ENCODE measurements around the gene ELMO1. TPM values are rescaled to one million over a fixed set of nuclear protein-coding genes. Genes with fewer than 3 reads are reported as not detected.

ELMO1 gene
- total RNA-seq, 1 donor from 2014 or later: not detected

DNA sequence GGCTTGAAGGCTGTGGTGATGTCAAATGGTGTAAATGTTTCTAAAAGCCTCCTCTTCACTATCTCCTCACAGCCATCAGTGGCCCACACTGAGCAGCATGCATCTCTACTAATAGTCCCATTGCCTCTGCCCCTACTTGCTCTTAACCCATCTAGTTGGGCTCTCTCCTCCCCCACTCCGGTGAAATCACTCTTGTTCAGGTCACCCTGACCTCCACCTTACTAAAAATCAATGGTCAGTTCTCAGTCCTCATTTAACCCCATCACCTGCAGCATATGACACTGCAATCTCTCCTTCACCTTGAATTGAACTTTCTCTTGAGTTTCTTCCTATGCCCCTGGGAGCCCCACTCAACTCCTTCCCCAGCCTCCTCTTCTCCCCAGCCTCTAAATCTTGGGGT, 369.2 kb downstream of the ELMO1 start:
- H3K9me3 Mint-ChIP-seq (ENCODE audit: unreplicated experiment): no peaks in the 10 kb centered on the region
- no peaks in the 10 kb centered on the region for H3K36me3 Mint-ChIP-seq (ENCODE audit: unreplicated experiment)

DNA sequence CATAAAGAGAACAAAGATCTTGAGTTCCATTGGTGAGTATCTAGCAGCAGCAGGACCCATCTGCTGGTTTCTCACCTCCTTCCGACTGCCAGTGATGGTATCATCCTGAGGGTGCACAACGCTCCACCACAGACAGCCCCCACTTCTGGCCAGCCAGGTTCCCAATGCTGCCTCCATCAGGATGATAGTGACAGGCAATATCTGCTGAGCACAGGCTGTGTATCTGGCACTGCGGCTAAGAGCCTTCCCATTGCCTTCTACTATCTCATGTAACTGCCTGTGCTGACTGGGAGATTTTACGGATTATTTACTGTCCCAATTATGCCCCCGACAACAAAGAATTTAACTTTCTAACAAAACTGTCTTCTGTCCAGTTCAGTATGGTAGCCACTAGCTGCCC, 372.0 kb downstream of the ELMO1 start:
- Mint-ChIP-seq H3K9me3 (ENCODE audit: unreplicated experiment) (no peaks in the 10 kb centered on the region), H3K4me3 (ENCODE audit: unreplicated experiment) (no peak overlapping the region), H3K36me3 (ENCODE audit: unreplicated experiment) (no peaks in the 10 kb centered on the region), H3K4me1 (ENCODE audit: unreplicated experiment) (no peaks in the 10 kb centered on the region), H3K27ac (ENCODE audit: unreplicated experiment) (no peak overlapping the region), H3K27me3 (ENCODE audit: unreplicated experiment) (no peaks in the 10 kb centered on the region)
- TF ChIP-seq, protein P1, sequence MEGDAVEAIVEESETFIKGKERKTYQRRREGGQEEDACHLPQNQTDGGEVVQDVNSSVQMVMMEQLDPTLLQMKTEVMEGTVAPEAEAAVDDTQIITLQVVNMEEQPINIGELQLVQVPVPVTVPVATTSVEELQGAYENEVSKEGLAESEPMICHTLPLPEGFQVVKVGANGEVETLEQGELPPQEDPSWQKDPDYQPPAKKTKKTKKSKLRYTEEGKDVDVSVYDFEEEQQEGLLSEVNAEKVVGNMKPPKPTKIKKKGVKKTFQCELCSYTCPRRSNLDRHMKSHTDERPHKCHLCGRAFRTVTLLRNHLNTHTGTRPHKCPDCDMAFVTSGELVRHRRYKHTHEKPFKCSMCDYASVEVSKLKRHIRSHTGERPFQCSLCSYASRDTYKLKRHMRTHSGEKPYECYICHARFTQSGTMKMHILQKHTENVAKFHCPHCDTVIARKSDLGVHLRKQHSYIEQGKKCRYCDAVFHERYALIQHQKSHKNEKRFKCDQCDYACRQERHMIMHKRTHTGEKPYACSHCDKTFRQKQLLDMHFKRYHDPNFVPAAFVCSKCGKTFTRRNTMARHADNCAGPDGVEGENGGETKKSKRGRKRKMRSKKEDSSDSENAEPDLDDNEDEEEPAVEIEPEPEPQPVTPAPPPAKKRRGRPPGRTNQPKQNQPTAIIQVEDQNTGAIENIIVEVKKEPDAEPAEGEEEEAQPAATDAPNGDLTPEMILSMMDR (IDR thresholded peaks at IDR 0.05): no peak
- no peak for DNase-seq (ENCODE audit: extremely low spot score, unreplicated experiment)

More for the DNA sequence above, 369.2 kb downstream of the ELMO1 start:
- H3K4me1 Mint-ChIP-seq (ENCODE audit: unreplicated experiment): peaks cover 22% of the 10 kb centered on the region
- no peaks in the 10 kb centered on the region for H3K27me3 Mint-ChIP-seq (ENCODE audit: unreplicated experiment)
- DNase-seq (ENCODE audit: extremely low spot score, unreplicated experiment): no peak
- TF ChIP-seq, protein P1 (IDR thresholded peaks at IDR 0.05): no peak
- no peak overlapping the region for H3K27ac Mint-ChIP-seq (ENCODE audit: unreplicated experiment)
- H3K4me3 Mint-ChIP-seq (ENCODE audit: unreplicated experiment): no peak overlapping the region

DNA sequence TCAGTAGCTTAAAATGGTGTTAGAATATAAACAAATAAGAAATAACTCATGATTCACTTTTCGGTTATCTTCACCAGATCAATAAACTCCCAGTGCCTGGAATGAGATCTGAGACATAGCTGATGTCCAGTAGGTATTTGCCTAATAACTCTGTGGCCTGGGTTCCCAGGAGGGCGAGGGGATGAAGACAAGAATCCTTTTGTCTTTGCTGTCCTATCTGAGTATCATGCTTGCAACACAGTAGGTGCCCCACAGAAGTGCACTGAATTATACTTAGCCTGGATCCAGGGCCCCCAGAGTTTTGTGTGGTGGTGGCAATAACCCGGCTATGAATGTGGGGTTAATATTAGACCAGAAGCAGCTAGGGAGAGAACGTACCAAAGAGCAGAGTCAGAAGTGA, 374.3 kb downstream of the ELMO1 start:
- Mint-ChIP-seq H3K9me3 (ENCODE audit: unreplicated experiment) (no peaks in the 10 kb centered on the region), H3K36me3 (ENCODE audit: unreplicated experiment) (no peaks in the 10 kb centered on the region), H3K4me1 (ENCODE audit: unreplicated experiment) (no peaks in the 10 kb centered on the region), H3K4me3 (ENCODE audit: unreplicated experiment) (no peak overlapping the region), H3K27me3 (ENCODE audit: unreplicated experiment) (no peaks in the 10 kb centered on the region), H3K27ac (ENCODE audit: unreplicated experiment) (no peak overlapping the region)
- no peak for DNase-seq (ENCODE audit: extremely low spot score, unreplicated experiment)
- TF ChIP-seq, protein P1 (IDR thresholded peaks at IDR 0.05): no peak

DNA sequence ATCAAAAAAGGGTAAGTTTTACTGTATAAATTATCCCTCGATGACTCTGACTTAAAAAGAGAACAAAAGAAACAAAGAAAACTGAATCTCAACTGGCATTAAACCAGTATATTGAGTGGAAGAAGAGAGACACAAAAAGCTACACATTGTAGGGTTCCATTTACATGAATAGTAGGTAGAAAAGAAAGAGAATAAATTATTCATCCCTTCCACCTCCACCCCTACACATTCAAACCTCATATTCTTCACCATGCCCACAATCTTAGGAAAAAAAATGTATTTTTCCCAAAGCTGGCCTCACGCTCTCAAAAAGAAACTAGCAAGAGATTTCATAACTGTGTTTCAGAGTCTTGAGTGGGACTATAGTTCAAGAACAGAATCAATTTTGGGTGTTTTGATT, 377.5 kb downstream of the ELMO1 start:
- H3K36me3 Mint-ChIP-seq (ENCODE audit: unreplicated experiment): no peaks in the 10 kb centered on the region
- H3K9me3 Mint-ChIP-seq (ENCODE audit: unreplicated experiment): no peaks in the 10 kb centered on the region
- DNase-seq (ENCODE audit: extremely low spot score, unreplicated experiment): no peak
- no peak overlapping the region for H3K27ac Mint-ChIP-seq (ENCODE audit: unreplicated experiment)
- TF ChIP-seq, protein P1 (IDR thresholded peaks at IDR 0.05): no peak
- H3K4me1 Mint-ChIP-seq (ENCODE audit: unreplicated experiment): no peaks in the 10 kb centered on the region
- H3K27me3 Mint-ChIP-seq (ENCODE audit: unreplicated experiment): no peaks in the 10 kb centered on the region
- no peak overlapping the region for H3K4me3 Mint-ChIP-seq (ENCODE audit: unreplicated experiment)

DNA sequence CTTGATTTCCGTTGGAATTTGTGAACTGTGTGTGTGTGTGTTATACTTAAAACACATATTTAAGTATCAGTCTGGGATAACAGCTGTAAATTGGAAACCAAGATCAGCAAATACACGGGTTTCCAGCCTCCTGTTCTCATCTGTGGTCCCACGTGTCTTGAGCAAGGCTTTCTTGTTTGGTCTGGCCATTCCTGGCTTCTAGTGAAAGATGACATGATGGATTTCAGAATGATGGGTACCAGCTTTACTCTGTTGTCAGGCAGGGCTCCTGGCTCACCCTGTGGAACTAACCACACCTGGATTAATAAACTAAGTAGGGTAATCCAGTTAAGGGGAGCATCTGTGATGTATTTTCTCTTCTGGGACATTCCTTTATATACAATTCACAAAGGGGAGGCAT, 378.2 kb downstream of the ELMO1 start:
- Mint-ChIP-seq H3K4me1 (ENCODE audit: unreplicated experiment) (peaks cover 5% of the 10 kb centered on the region), H3K27me3 (ENCODE audit: unreplicated experiment) (no peaks in the 10 kb centered on the region), H3K36me3 (ENCODE audit: unreplicated experiment) (no peaks in the 10 kb centered on the region), H3K9me3 (ENCODE audit: unreplicated experiment) (no peaks in the 10 kb centered on the region), H3K27ac (ENCODE audit: unreplicated experiment) (no peak overlapping the region), H3K4me3 (ENCODE audit: unreplicated experiment) (no peak overlapping the region)
- no peak for DNase-seq (ENCODE audit: extremely low spot score, unreplicated experiment)
- TF ChIP-seq, protein P1 (IDR thresholded peaks at IDR 0.05): no peak
